HCT116 (cell line): ENCODE data around the gene SORCS2. TPM values are rescaled to one million over a fixed set of nuclear protein-coding genes. Genes with fewer than 3 reads are reported as not detected.

Experiments used
- ATAC-seq: fragments of 200-7000 bp; cut with Tn5 transposase; 2 replicates; pipeline ENCODE4 v1.9.1; 2020; ENCODE audit warnings: mild to moderate bottlenecking, moderate library complexity
- BruUV-seq: library from RNA; stranded (reverse); fragments of 400-500 nt; replicated peaks from 2 replicates; lab custom pipeline; 2021; lab: Mats Ljungman, UMichigan
- CTCF ChIA-PET: fragments of 300-600 bp; sonication (Branson Sonifier 250); formaldehyde crosslinking; loops from one replicate; lab custom pipeline; 2021; ENCODE audit warnings: antibody characterized with exemption; lab: Charles Lee
- POLR2A ChIA-PET: fragments of 300-600, 350-600 bp; sonication (Branson Sonifier 250); formaldehyde crosslinking; loops from one replicate; lab custom pipeline; 2021; ENCODE audit warnings: antibody characterized with exemption; lab: Charles Lee
- RAD21 ChIA-PET, 2 experiments: fragments of 300-600 bp; sonication (Branson Sonifier 250); formaldehyde crosslinking; loops; one replicate each; lab custom pipeline; 2023; ENCODE audit warnings: low total read pairs in 2 of 2; ENCODE audit not compliant: uncharacterized antibody in 2 of 2, unreplicated experiment in 2 of 2, low non-redundant PET in 1 of 2; lab: Charles Lee
- DNase-seq: peaks from one replicate; pipeline ENCODE4 v3.0.0-alpha.2; 2010; ENCODE audit warnings: low read depth, low spot score
- H2AFZ ChIP-seq: fragments of 200-600 bp; shearing (Covaris generic), sonication (generic); 2 replicates; pipeline ENCODE4 v1.6.1; 2017; ENCODE audit warnings: low read depth, mixed run types, mixed read lengths, antibody characterized with exemption, low read length; ENCODE audit not compliant: poor library complexity, severe bottlenecking
- H3K27ac ChIP-seq: 2 replicates; pipeline ENCODE4 v1.5.1; 2012; ENCODE audit warnings: low read depth, low read length
- H3K27me3 ChIP-seq: fragments of 200-600 bp; sonication (generic); 2 replicates; pipeline ENCODE4 v1.6.1; 2016; ENCODE audit warnings: mixed run types, low read length, mixed read lengths; ENCODE audit not compliant: insufficient read depth
- H3K36me3 ChIP-seq, 2 experiments: fragments of 200-500 bp in 1 of 2; fragments of 200-600 bp in 1 of 2; sonication (Bioruptor generic) in 1 of 2; sonication (generic) in 1 of 2; 2 replicates each; pipeline versions ENCODE4 v1.5.1 to v1.6.1; 2014 to 2016; ENCODE audit warnings: low read length in 2 of 2, inconsistent platforms in 1 of 2, mixed read lengths in 1 of 2, mixed run types in 1 of 2; ENCODE audit not compliant: insufficient read depth in 2 of 2, control insufficient read depth in 1 of 2
- H3K4me1 ChIP-seq, 2 experiments: fragments of 200-600 bp in 1 of 2; sonication (generic) in 1 of 2; 2 replicates each; pipeline versions ENCODE4 v1.5.1 to v1.6.1; 2012 to 2017; ENCODE audit warnings: low read length in 2 of 2, inconsistent platforms in 1 of 2, mild to moderate bottlenecking in 1 of 2, mixed read lengths in 1 of 2, mixed run types in 1 of 2, moderate library complexity in 1 of 2; ENCODE audit not compliant: insufficient read depth in 2 of 2, control insufficient read depth in 1 of 2
- H3K4me2 ChIP-seq: fragments of 200-600 bp; sonication (generic); 2 replicates; pipeline ENCODE4 v1.6.1; 2017; ENCODE audit warnings: mixed run types, low read length, mixed read lengths
- H3K4me3 ChIP-seq, 2 experiments: fragments of 200-600 bp in 1 of 2; sonication (generic) in 1 of 2; replicated peaks in 1 of 2; 2 replicates each; pipeline ENCODE4 v1.5.1; 2011 to 2016; ENCODE audit warnings: low read length in 2 of 2, control low read depth in 1 of 2, low read depth in 1 of 2, mild to moderate bottlenecking in 1 of 2, mixed read lengths in 1 of 2, mixed run types in 1 of 2
- H3K79me2 ChIP-seq: fragments of 200-600 bp; sonication (generic); 2 replicates; pipeline ENCODE4 v1.6.1; 2017; ENCODE audit warnings: mild to moderate bottlenecking, mixed run types, low read length, moderate library complexity, mixed read lengths; ENCODE audit not compliant: insufficient read depth
- H3K9ac ChIP-seq: fragments of 200-600 bp; sonication (generic); 2 replicates; pipeline ENCODE4 v1.6.1; 2016; ENCODE audit warnings: low read length, mixed read lengths
- H3K9me2 ChIP-seq: fragments of 200-600 bp; sonication (generic), shearing (Covaris generic); 2 replicates; pipeline ENCODE4 v1.6.1; 2017; ENCODE audit warnings: mixed run types, mild to moderate bottlenecking, moderate library complexity; ENCODE audit not compliant: insufficient read depth
- H3K9me3 ChIP-seq, 2 experiments: fragments of 200-500 bp in 1 of 2; fragments of 200-600 bp in 1 of 2; sonication (Bioruptor generic) in 1 of 2; sonication (generic) in 1 of 2; 2 replicates each; pipeline ENCODE4 v1.6.1; 2014 to 2017; ENCODE audit warnings: low read length in 2 of 2, mixed read lengths in 2 of 2, inconsistent platforms in 1 of 2, low read depth in 1 of 2, mild to moderate bottlenecking in 1 of 2, mixed run types in 1 of 2, moderate library complexity in 1 of 2; ENCODE audit not compliant: control insufficient read depth in 1 of 2, insufficient read depth in 1 of 2
- H4K20me1 ChIP-seq: fragments of 200-600 bp; sonication (generic), shearing (Covaris generic); 2 replicates; pipeline ENCODE4 v1.6.1; 2017; ENCODE audit warnings: mixed run types, mild to moderate bottlenecking, moderate library complexity; ENCODE audit not compliant: insufficient read depth
- CBX3 ChIP-seq: IDR thresholded peaks from 2 replicates; pipeline ENCODE4 v1.6.1; 2012; ENCODE audit warnings: low read depth
- EZH2 ChIP-seq: fragments of 200-600 bp; sonication (generic); IDR thresholded peaks from 2 replicates; pipeline ENCODE4 v1.6.1; 2017; ENCODE audit warnings: antibody characterized with exemption, mixed run types
- POLR2A ChIP-seq: IDR thresholded peaks from 2 replicates; pipeline ENCODE4 v1.7.0; 2011; ENCODE audit warnings: borderline replicate concordance; ENCODE audit not compliant: insufficient read depth, insufficient read length; ENCODE audit errors: extremely low read depth
- RAD21 ChIP-seq: IDR thresholded peaks from 2 replicates; pipeline ENCODE4 v1.6.1; 2012; ENCODE audit warnings: low read depth, mild to moderate bottlenecking
- SIN3A ChIP-seq: IDR thresholded peaks from 2 replicates; pipeline ENCODE4 v1.6.1; 2012; ENCODE audit warnings: low read depth
- ZFX ChIP-seq: fragments of 450-650 bp; IDR thresholded peaks from 2 replicates; pipeline ENCODE4 v1.6.1; 2017
- intact Hi-C: fragments of 100-400 bp; cut with micrococcal nuclease; formaldehyde crosslinking; loops from 2 replicates; pipeline ENCODE4 v1.10.0; 2022
- total RNA-seq: library from RNA; stranded (reverse); gene quantifications from one replicate; pipeline ENCODE4 v1.2.1, GENCODE V29; 2021; ENCODE audit not compliant: unreplicated experiment
- TF ChIP-seq, protein P1 (sequence below): IDR thresholded peaks from 2 replicates; pipeline ENCODE4 v1.6.1; 2012; ENCODE audit warnings: low read depth
- TF ChIP-seq, protein P2 (sequence below), 3 experiments: fragments of 200-600 bp in 1 of 3; sonication (generic) in 1 of 3; IDR thresholded peaks in 2 of 3; conservative IDR thresholded peaks in 1 of 3; 2 replicates each; pipeline ENCODE4 v1.5.1; 2012 to 2017; ENCODE audit warnings: low read depth in 2 of 3, low read length in 2 of 3, antibody characterized with exemption in 1 of 3, borderline replicate concordance in 1 of 3, control low read depth in 1 of 3, mild to moderate bottlenecking in 1 of 3, mixed read lengths in 1 of 3, mixed run types in 1 of 3, moderate library complexity in 1 of 3; ENCODE audit not compliant: insufficient read depth in 1 of 3
- TF ChIP-seq, protein P3 (sequence below): IDR thresholded peaks from 2 replicates; pipeline ENCODE4 v1.6.1; 2011; ENCODE audit warnings: mild to moderate bottlenecking, low read length, moderate library complexity; ENCODE audit not compliant: insufficient replicate concordance; ENCODE audit errors: extremely low read depth

Gene SORCS2
- total RNA-seq, 1 experiment from 2014 or later, result 0.37 TPM

DNA sequence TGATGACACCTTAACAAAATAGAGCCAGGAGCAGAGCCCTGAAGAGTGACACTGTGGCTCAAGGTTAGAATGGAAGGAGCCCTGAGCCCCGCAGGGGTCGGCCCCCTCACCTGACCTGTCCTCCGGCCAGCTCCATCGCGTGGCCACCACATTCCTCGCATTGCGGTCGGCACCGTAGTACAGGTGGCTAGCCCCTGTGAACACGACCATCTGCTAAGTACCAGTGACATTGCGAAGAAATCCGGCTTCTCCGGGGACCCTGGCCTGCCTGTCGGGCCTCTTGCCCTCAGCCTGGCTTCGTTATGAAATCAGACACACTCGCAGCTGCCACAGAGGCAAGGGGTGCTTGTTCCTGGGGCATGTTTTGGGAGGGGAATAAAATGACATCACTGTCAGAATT is 568.4 kb downstream of the SORCS2 start:
- Histone ChIP-seq H3K4me2 (no peak overlapping the region), H4K20me1 (no peaks in the 10 kb centered on the region), H3K36me3 (peaks cover 0 to 3% of the 10 kb centered on the region in 2 experiments; a peak in 2 of 4 replicates), H3K9me2 (no peaks in the 10 kb centered on the region), H3K4me1 (peaks cover 0 to 4% of the 10 kb centered on the region in 2 experiments; a peak in 1 of 4 replicates), H3K9me3 (no peaks in the 10 kb centered on the region), H3K9ac (no peak overlapping the region), H3K79me2 (no peaks in the 10 kb centered on the region), H3K4me3 (no peak overlapping the region), H3K27me3 (no peaks in the 10 kb centered on the region), H2AFZ (no peak overlapping the region), H3K27ac (no peak overlapping the region)
- BruUV-seq, result no TSS peak
- intact Hi-C loops, result loop anchor here (2.0 kb wide), 1 partner anchor 226 kb away; no protein-coding TSS in a partner anchor
- ChIA-PET POLR2A (no interaction called here), CTCF (interaction anchor here (1.7 kb wide), 1 partner anchor 227 kb away, joined by 7 read pairs; no protein-coding TSS in a partner anchor), RAD21 (no interaction called here)
- TF ChIP-seq, protein P1, sequence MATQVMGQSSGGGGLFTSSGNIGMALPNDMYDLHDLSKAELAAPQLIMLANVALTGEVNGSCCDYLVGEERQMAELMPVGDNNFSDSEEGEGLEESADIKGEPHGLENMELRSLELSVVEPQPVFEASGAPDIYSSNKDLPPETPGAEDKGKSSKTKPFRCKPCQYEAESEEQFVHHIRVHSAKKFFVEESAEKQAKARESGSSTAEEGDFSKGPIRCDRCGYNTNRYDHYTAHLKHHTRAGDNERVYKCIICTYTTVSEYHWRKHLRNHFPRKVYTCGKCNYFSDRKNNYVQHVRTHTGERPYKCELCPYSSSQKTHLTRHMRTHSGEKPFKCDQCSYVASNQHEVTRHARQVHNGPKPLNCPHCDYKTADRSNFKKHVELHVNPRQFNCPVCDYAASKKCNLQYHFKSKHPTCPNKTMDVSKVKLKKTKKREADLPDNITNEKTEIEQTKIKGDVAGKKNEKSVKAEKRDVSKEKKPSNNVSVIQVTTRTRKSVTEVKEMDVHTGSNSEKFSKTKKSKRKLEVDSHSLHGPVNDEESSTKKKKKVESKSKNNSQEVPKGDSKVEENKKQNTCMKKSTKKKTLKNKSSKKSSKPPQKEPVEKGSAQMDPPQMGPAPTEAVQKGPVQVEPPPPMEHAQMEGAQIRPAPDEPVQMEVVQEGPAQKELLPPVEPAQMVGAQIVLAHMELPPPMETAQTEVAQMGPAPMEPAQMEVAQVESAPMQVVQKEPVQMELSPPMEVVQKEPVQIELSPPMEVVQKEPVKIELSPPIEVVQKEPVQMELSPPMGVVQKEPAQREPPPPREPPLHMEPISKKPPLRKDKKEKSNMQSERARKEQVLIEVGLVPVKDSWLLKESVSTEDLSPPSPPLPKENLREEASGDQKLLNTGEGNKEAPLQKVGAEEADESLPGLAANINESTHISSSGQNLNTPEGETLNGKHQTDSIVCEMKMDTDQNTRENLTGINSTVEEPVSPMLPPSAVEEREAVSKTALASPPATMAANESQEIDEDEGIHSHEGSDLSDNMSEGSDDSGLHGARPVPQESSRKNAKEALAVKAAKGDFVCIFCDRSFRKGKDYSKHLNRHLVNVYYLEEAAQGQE, result no peak
- TF ChIP-seq CBX3 (no peak), POLR2A (no peak)
- no peak for DNase-seq
- no peak for ATAC-seq

DNA sequence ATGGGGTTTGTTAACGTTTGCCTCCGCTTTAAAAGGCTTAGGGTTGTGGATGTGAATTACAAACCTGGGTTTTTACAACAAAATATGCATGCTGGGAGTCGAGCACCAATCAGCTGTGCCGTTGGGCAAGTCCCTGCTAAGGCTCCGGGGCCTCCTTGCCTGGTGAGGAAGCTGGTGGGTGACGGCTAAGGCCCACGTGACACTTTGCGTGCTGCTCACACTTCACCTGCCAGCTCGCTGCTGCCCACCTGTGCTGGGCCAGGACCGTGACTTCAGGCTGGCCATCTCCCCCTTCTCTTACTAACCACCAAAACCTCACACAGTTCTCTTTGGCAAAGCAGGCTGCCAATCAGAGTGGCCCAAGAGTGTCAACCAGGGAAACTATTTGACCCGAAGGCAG is 569.0 kb downstream of the SORCS2 start:
- Histone ChIP-seq H3K4me3 (no peak overlapping the region), H3K9me3 (no peaks in the 10 kb centered on the region), H2AFZ (no peak overlapping the region), H3K9ac (no peak overlapping the region), H4K20me1 (no peaks in the 10 kb centered on the region), H3K36me3 (peaks cover 0 to 3% of the 10 kb centered on the region in 2 experiments; a peak in 2 of 4 replicates), H3K4me1 (peaks cover 0 to 4% of the 10 kb centered on the region in 2 experiments; a peak in 1 of 4 replicates), H3K27me3 (no peaks in the 10 kb centered on the region), H3K9me2 (no peaks in the 10 kb centered on the region), H3K27ac (no peak overlapping the region), H3K79me2 (no peaks in the 10 kb centered on the region), H3K4me2 (no peak overlapping the region)
- CTCF ChIA-PET, result interaction anchor here (1.1 to 1.7 kb wide), 4 partner anchors 9 to 227 kb away, joined by 3 to 9 read pairs (median 6); no protein-coding TSS in a partner anchor
- peak; percentile 39 for ATAC-seq
- no peak for DNase-seq
- BruUV-seq, result no TSS peak
- RAD21 ChIA-PET, result interaction anchor here in 1 of 2 experiments (0.8 kb wide), 1 partner anchor 226 kb away, joined by 3 read pairs; no protein-coding TSS in a partner anchor
- POLR2A ChIA-PET, result no interaction called here
- intact Hi-C loops, result loop anchor here (2.0 kb wide), 1 partner anchor 225 kb away; no protein-coding TSS in a partner anchor
- TF ChIP-seq SIN3A, result no peak
- no peak for TF ChIP-seq RAD21
- TF ChIP-seq, protein P2, sequence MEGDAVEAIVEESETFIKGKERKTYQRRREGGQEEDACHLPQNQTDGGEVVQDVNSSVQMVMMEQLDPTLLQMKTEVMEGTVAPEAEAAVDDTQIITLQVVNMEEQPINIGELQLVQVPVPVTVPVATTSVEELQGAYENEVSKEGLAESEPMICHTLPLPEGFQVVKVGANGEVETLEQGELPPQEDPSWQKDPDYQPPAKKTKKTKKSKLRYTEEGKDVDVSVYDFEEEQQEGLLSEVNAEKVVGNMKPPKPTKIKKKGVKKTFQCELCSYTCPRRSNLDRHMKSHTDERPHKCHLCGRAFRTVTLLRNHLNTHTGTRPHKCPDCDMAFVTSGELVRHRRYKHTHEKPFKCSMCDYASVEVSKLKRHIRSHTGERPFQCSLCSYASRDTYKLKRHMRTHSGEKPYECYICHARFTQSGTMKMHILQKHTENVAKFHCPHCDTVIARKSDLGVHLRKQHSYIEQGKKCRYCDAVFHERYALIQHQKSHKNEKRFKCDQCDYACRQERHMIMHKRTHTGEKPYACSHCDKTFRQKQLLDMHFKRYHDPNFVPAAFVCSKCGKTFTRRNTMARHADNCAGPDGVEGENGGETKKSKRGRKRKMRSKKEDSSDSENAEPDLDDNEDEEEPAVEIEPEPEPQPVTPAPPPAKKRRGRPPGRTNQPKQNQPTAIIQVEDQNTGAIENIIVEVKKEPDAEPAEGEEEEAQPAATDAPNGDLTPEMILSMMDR (IDR thresholded peaks at IDR 0.05 in 2 of 3, conservative IDR thresholded peaks at IDR 0.05 in 1 of 3; ENCODE audit: borderline replicate concordance in 1 of 3, insufficient read depth in 1 of 3, low read depth in 2 of 3, low read length in 2 of 3), result no peak
- TF ChIP-seq ZFX, result no peak
- TF ChIP-seq POLR2A, result no peak
- TF ChIP-seq EZH2, result no peak
- TF ChIP-seq, protein P3, sequence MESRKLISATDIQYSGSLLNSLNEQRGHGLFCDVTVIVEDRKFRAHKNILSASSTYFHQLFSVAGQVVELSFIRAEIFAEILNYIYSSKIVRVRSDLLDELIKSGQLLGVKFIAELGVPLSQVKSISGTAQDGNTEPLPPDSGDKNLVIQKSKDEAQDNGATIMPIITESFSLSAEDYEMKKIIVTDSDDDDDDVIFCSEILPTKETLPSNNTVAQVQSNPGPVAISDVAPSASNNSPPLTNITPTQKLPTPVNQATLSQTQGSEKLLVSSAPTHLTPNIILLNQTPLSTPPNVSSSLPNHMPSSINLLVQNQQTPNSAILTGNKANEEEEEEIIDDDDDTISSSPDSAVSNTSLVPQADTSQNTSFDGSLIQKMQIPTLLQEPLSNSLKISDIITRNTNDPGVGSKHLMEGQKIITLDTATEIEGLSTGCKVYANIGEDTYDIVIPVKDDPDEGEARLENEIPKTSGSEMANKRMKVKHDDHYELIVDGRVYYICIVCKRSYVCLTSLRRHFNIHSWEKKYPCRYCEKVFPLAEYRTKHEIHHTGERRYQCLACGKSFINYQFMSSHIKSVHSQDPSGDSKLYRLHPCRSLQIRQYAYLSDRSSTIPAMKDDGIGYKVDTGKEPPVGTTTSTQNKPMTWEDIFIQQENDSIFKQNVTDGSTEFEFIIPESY, result no peak
